HG02970 (cell line): ENCODE data around the gene RPS2.
"Not testable (repeated sequence)": the region's sequence is repeated elsewhere in the genome, so short reads cannot be mapped to it uniquely, and the experiment has no call there.

Experiments
- ATAC-seq: cut with Tn5 transposase; IDR thresholded peaks from one replicate; pipeline ENCODE4 v1.9.1; 2021; ENCODE audit warnings: mild to moderate bottlenecking, moderate library complexity, moderate number of reproducible peaks; ENCODE audit not compliant: unreplicated experiment, low FRiP score

Gene RPS2

DNA sequence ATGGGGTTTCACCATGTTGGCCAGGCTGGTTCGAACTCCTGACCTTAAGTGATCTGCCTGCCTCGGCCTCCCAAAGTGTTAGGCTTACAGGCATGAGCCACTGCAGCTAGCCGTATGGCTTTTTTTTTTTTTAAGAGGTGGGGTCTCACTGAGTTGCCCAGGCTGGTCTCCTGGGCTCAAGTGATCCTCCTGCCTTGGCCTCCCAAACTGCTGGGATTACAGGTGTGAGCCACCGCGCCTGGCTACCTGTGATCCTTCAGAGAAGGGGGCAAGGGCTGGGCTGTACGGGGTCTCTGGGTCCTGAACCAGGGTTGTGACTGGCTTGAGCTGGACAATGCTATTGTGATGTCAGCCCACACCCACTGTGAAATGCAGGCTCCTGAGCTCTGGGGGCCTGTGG is 1.8 kb upstream of the RPS2 start, which contains the start of gene RNF151:
Gene RNF151, plus strand, starts transcription at position 397 of the 400 bp plus-strand sequence. CDS start 26 bp downstream, outside the sequence.
- ATAC-seq, result no peak

DNA sequence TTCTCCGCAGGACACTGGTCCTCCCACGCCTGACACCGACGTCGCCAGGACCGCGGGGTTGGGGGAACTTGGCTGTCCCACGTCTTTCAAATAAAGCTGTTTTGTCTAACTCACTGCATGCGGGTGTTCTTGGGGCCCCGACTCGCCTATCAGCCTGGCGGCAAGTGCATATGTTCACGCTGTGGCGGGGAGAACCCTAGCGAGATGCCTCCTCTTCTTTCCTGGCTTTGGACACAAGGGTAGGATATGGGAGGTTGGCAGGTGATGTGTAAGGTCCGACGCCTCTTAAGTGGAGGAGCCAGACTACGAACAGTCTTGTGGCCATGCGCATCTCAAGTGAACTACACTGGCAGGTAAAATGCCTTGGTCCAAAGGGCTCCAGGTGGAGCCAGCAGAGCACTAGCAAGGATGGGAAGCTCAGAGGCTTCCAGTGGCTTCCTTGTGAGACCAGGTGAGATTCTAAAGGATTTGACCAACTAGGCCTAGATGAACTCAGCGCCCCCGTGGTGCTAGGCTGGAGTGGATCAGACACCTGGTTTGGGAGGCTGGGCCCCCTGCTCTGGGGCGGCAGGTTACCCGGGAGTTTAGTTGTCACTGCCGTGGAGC is 873 bp upstream of the RPS2 start:
- ATAC-seq, result no peak

DNA sequence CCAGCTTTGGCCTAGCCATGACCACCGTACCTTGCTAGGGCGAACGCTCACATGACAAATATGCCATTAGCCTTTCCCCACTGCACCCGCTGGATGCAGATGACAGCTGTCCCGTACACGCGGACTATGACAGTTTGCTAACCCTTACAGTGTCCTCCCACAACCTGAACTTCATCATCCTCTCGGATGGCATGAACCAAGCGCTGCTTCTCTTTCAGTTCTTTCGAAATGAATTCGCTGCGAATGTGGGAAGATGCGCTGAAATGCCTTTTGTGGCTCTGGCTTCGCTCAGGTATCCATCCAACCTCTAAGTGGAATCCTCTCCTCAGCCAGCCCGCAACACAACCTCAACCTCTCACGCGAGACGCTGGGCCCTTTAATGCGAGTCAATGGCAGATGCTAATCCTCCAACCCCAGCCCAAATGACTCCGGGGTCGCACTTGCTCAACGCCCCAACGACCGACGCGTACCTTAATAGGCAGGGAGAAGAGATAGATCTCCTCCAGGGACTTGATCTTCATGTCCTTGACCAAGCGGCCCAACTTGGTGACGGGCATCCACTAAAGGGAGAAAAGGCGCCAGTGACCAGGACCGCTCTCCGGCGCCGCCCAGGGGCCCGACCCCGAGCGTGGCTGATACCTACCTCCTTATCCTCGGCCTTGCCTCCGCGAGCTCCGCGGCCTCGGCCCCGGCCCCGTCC is 670 bp downstream of the RPS2 start:
- ATAC-seq, result peak; percentile 5

DNA sequence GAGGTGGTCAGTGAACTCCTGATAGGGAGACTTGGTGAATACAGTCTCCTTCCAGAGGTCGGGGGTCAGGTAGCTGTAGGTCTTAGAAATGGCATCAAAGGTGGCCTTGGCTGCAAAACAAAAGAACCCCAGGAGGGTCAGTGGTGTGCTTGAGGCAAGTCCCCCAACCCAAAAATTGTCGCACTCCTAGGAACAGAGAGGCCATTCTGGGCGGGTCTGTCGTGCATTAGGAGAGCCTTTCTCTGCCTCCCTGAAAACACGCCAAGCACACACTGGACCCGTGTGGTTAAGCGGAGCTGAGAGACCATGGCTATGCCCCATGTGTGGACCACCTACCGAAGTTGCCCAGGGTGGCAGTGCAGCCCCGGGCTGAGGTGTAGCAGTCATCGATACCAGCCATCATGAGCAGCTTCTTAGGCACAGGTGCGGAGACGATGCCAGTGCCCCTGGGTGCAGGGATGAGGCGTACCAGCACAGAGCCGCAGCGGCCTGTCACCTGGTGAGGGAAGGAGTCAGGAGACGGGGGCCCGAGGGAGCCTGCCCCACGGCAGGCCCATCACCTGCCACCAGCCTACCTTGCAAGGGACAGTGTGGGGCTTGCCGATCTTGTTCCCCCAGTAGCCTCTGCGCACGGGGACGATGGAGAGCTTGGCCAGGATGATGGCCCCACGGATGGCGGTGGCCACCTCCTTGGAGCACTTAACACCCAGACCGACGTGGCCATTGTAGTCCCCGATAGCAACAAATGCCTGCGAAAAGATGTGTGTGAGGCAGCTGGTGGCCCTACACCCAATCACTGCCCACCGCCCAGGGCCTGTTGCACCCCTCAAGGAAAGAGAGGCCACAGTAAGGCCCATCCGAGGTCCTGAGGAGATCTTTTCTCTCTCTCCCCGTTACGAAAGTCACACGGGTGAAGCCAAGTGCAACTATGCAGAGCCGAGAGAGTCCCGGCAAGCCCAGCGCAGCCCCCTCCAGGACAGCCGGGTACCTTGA is 2.2 kb downstream of the RPS2 start:
- ATAC-seq, result not testable (repeated sequence)

DNA sequence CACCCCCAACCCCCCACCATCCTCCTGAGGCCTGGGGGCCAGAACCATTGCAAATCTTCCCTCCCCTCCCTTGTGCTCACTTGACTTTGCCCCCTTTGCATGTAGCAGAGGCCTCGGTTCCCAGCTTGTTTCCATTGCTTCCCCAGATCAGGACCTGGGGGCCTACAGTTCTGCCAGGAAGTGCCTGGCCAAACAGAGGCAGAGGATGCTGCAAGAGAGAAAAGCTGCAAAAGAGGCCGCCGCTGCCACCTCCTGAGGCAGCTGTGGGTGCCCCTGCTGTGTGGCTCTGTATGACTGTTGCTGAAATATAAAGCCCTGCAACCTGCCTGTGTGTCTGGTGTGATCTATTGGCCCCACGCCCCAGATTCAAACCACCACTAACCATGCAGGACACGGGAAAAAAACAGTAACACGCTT is 3.0 kb downstream of the RPS2 start:
- no peak for ATAC-seq

DNA sequence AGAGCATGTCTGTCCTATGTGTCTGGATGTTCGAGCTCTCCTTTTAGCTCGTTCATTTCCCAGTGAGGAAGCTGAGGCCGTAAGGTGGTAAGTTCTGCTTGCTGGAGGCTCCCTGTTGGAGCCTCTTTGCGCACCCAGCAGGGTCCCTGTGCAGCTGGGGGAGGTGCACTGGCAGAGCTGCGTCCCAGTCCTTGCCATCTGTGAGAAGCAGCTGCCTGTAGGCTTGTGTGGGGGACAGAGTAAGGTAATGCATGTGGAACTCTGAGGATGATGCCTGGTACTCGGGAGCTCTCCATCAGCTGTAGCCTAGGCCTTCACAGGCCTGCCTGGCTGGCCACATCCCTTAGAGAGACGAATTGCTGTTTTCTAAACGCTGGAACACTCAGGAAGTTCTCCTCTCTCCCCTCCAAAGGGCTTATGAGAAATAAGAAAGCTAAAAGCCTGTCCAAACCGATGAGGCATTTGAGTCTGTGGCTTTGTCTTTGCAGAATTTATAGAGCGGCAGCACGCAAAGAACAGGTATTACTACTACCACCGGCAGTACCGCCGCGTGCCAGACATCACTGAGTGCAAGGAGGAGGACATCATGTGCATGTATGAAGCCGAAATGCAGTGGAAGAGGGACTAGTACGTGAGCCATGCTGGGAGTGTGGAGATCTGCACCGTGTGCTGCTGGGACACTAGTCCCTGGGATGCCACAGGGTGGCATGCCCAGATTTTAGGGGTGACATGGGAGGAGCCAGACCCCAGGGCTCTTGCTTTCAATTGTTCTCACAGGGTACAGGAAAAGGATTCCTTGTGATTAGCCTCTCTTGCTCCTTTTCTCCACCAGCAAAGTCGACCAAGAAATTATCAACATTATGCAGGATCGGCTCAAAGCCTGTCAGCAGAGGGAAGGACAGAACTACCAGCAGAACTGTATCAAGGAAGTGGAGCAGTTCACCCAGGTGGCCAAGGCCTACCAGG is 3.7 kb downstream of the RPS2 start:
- ATAC-seq, result no peak

DNA sequence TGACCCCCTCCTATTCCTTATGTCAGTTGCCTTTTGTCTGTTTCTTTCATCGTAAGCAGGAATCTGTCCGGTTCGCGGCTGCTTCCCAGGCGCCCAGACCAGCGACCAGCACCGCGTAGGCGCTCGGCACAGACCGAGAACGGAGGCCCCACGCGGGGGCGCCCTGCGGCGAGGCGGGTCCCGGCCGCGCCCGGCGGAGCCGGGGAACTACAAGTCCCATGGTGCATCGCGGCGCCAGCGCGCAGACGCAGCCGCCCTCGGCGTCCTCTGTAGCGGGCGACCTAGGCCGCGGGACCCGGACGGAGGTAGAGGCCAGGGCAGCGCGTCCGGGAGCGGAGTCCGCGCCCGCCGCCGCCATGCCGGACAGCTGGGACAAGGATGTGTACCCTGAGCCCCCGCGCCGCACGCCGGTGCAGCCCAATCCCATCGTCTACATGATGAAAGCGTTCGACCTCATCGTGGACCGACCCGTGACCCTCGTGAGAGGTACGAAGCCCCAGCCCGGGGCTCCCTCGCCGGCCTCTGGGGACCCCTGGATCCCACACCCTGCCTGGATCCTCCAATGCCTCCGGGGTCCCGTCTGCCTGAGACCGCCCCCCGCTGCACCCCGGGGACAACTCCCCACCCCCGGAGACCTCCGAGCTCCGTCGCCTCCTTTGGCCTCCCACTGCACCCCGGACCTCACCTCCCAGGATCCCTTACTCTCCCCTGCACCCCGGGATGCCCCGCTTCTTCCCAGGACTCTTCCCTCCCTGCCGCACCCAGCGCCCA is 5.2 kb downstream of the RPS2 start, which contains the start of gene NDUFB10:
Gene NDUFB10, plus strand, starts transcription at position 270 of the 771 bp plus-strand sequence. Its CDS starts 87 bp downstream, at position 357.
- peak; percentile 76 for ATAC-seq

DNA sequence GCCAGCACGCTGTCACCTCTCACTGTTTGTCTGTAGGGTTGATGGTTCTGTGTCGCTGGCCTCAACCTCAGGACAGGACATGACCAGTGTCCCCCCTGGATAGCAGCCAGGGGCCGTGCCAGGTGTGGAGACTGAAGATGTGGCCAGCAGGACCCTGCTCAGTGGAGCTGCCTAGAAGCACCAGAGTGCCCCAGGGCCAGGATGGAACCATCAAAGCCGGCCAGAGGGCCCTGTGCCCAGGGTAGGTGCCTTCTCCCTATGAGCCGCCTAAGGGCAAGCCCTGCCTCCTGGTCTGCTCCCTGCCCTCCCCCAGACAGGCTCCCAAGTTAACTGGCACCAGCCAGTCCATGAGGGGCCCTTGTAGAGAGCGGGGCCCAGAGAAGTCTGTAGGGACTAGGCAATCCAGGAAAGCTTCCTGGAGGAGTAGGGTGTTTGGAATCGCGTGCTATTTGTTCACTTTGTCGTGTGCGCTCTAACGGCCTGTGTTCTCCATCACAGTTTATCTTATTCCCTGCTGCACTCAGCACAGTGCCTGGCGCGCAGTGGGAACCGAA is 5.8 kb downstream of the RPS2 start:
- no peak for ATAC-seq

DNA sequence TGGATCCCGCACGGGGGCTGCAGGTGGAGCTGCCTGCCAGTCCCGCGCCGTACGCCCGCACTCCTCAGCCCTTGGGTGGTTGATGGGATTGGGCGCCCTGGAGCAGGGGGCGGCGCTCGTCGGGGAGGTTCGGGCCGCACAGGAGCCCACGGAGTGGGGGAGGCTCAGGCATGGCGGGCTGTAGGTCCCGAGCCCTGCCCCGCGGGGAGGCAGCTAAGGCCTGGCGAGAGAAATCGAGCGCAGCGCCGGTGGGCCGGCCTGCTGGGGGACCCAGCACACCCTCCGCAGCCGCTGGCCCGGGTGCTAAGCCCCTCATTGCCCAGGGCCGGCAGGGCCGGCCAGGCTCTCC is 6.5 kb downstream of the RPS2 start:
- ATAC-seq, result not testable (repeated sequence)

DNA sequence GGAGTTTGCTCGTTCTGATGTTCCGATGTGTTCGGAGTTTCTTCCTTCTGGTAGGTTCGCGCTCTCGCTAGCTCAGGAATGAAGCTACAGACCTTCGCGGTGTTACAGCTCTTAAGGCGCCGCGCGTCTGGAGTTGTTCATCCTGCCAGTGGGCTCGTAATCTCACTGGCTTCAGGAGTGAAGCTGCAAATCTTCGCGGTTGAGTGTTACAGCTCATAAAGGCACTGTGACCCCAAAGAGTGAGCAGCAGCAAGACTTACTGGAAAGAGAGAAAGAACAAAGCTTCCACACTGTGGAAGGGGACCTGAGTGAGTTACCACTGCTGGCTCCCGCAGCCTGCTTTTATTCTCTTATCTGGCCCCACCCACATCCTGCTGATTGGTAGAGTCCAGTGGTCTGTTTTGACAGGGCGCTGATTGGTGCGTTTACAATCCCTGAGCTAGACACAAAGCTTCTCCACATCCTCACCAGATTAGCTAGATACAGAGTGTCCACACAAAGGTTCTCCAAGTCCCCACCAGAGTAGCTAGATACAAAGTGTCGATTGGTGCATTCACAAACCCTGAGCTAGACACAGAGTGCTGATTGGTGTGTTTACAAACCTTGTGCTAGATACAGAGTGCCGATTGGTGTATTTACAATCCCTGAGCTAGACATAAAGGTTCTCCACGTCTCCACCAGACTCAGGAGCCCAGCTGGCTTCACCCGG is 7.0 kb downstream of the RPS2 start:
- ATAC-seq, result not testable (repeated sequence)

DNA sequence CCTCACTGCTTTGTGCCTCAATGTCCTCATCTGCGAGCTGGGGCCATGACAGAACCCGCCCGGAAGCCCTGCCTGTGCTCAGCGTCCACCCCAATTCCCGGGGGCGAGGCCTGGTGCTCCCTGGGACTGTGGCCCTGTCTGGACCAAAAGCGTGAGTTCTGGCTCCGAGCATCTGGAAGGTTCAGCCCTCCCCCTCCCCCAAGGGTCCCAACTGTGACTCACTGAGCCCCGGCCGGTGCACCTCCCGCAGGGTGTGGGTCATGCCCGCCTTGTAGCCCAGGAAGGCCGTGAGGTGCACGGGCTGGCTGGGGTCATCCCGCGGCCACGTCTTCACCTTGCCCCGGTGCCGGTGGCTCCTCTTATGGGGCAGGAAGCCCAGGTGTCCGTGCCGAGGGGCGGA is 10.9 kb downstream of the RPS2 start:
- no peak for ATAC-seq

DNA sequence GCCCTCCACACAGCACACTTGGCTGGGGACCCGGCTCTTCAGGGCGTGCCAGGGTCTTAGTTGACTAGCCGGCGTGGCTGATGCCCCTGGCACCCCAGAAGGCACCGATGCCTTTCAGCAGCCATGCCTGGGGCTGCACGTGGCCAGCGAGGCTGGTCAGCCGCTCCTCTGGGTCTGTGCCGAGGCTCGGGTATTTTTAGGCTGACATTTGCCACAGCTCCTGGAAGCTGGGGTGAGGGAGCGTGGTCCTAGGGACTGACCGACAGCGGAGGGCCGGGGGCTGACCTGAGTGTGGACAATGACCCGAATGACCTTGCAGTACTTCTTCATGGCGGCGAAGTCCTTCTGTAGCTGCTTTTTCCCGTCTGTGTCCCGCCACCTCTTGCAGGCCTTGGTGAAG is 14.1 kb downstream of the RPS2 start:
- ATAC-seq, result no peak

DNA sequence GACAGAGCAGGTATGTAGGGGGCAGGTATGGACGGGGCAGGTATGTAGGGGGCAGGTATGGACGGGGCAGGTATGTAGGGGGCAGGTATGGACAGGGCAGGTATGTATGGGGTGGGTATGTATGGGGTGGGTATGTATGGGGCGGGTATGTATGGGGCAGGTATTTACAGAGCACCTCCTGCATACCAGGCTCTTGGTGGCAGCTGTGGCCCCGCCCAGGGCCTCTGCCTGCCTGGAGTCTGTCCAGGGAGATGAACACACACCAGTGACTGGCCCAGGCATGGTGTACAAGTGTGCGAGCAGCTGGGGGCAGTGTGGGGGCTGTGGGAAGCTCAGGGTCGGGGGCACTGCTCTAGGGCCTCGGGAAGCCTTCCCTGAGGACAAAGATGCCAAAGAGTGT is 14.6 kb downstream of the RPS2 start:
- no peak for ATAC-seq

DNA sequence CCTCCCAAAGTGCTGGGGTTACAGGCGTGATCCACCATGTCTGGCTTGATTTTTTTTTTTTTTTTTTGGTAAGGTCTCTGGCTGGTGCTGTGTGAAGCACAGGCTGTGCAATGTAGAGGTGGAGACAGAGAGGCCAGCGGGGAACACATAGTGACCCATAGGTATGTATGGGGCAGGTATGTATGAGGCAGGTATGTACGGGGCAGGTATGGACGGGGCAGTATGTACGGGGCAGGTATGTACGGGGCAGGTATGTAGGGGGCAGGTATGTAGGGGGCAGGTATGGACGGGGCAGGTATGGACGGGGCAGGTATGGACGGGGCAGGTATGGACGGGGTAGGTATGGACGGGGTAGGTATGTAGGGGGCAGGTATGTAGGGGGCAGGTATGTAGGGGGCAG is 15.1 kb downstream of the RPS2 start:
- ATAC-seq, result no peak

DNA sequence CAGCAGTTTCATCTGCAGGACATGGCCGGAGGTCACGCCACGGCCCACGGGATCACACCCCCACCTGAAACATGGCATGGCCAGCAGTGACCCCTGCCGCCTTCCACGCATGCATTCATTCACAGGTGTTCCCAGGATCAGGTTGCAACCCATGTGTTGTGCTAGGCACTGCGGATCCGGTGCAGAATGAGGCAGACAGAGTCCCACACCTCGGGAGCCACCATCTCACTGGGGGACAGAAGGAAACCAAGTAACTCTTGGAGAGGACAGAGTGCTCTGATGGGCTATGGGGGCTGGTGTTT is 17.3 kb downstream of the RPS2 start:
- ATAC-seq, result no peak

DNA sequence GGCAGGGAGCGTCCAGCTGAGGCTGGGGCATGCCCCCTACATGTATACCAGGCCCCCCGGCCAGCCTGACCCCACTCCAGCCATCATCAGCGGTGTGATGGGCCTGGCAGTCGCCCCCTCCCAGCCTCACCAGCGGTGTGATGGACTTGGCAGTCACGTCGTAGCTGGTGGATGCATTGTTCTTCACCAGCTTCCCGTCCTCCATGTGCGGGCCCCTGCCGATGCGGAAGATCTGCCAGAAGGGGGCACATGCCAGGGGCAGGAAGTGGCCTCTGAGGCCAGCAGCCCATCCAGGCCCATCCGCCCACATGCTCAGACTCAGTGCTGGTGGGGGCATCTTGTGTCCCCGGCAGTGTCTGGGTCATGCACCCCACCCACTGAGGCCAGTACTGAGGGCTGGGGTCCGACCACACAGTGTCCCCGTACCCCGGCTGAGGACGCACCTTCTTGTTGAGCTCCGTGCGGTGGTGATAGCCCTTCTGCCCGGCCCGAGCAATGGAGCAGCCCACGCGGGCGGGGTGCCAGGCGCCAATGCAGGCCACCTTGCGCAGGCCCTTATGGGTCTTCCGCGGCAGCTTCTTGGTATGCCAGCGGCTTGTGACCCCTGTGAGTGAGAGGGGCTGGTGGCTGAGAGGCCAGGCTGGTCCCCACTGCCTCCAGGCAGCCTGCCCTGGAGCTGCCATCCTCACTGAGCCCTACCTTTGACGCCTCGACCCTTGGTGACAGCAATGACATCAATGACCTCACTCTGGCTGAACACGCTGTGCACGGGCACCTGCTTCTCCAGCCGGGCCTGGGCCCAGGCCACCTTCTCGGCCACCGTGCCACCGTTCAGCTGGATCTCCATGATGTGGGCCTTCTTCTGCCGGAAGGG is 17.9 kb downstream of the RPS2 start:
- no peak for ATAC-seq

DNA sequence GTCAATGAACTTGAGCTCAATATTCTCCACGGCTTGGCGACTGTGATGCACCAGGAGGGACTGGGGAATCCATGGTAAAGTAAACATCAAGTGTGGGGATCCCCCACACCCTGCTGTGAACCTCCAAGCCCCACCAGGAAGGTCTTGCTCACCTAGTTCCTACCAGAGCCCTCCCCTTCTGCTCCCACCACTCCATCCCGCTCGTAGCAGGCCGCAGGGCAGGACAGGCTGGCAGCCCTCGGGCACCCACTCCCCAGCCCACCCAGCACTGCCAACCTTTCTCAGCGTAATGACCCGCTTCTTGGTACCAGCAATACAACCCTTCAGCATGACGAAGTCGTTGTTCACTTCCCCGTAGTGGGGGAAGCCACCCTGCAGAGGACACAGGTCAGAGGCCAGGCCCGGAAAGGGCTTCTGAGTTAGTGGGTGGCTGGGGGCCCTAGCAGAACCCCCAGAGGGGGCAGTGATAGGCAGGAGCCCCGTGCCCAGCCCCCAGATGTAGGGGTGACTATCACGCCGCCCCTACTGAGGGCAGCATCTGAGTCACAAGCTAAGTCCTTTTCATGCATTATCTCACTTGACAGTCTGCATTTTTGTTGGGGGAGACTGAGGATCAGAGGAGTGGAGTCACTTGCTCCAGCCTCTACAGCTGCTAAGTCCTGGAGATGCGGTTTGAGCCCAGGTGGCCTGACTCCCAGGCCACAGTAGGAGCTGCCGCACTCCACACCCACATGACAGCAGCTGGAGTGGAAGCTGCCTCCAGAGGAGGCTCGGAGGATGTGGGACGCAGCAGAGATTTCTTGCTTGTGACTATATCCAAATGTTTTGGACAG is 18.9 kb downstream of the RPS2 start:
- ATAC-seq, result no peak
